Measurements from ENCODE around the gene SPAG8. TPM values are rescaled to one million over a fixed set of nuclear protein-coding genes. Genes with fewer than 3 reads are reported as not detected.

Gene SPAG8
- polyA plus RNA-seq, 2 donors: 0.52 to 0.57 TPM

DNA sequence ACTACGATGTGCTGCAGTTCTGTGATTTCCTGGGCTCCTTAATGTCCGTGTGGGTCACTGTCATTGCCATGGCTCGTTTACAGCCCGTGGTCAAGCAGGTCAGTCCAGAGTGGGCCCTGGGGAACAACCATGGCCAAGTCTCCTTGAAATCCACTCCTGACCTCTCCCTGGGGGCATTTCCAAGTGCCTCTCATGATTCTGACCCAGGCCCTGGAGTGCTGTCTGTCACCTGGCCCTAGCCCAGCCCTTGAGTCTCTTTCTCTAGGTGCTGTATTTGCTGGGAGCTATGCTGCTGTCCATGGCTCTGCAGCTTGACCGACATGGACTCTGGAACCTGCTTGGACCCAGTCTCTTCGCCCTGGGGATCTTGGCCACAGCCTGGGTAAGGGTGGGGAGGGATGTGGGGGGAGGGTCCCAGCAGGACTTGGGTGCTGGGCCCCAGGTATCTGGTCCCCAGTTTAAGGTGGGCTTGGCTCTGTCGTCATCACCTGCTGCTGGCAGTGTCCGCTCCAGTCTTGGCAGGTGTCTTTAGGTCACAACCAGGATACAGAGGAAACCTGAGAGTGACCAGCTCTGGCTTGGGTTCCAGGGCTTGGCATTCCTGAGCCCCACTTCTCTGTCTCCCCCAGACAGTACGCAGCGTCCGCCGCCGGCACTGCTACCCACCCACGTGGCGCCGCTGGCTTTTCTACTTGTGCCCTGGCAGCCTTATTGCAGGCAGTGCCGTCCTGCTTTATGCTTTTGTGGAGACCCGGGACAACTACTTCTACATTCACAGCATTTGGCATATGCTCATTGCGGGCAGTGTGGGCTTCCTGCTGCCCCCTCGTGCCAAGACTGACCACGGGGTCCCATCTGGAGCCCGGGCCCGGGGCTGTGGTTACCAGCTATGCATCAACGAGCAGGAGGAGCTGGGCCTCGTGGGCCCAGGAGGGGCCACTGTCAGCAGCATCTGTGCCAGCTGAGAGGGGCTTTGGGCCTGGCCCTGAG is 41.1 kb upstream of the SPAG8 start:
- Histone ChIP-seq H3K27ac (ENCODE audit: low read depth in 2 of 2, low read length in 1 of 2) (no peak overlapping the region), H3K4me3 (ENCODE audit: low read depth in 1 of 2, low read length in 2 of 2) (no peak overlapping the region), H3K36me3 (ENCODE audit: control insufficient read depth in 2 of 2, insufficient read depth in 2 of 2, low read length in 1 of 2) (no peaks in the 10 kb centered on the region), H3K27me3 (ENCODE audit: control insufficient read depth in 1 of 2, insufficient read depth in 2 of 2, low read length in 2 of 2) (no peaks in the 10 kb centered on the region), H3K9me3 (ENCODE audit: control insufficient read depth in 2 of 2, insufficient read depth in 1 of 2, low read depth in 1 of 2, low read length in 1 of 2) (no peaks in the 10 kb centered on the region), H3K4me1 (ENCODE audit: control insufficient read depth in 2 of 2, insufficient read depth in 2 of 2, low read length in 1 of 2) (no peaks in the 10 kb centered on the region)
- WGBS, 2 donors: 88 to 90% methylated on average over 25 of the region's 25 CpGs

DNA sequence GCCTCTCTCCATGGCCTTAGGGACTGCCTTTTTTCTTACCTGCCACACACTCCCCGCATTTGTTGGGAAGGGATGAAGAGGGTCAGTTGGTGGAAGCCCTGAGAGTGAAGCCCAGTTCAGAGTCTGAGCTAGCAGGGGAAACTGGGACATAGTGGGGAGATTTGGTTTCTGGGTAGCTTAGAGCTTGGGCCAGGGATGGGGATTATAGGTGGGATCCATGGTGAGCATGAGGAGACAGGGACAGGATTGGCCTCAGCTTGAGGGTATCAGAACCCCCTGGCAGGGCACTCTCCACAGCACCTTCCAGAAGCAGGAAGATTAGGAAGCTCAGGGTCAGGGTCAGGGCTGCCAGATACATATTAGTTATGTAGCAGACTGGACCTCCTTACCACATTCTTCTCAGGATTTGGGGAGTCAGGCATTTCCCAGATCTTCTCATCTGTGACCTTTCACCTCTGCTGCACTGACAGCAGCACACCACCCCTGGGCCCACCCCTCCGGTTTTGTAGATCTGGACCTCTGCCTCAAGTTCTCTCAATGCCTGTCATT is 40.3 kb upstream of the SPAG8 start:
- H3K36me3 ChIP-seq (ENCODE audit: control insufficient read depth in 2 of 2, insufficient read depth in 2 of 2, low read length in 1 of 2): peaks cover 0 to 3% of the 10 kb centered on the region in 2 donors
- no peaks in the 10 kb centered on the region for H3K9me3 ChIP-seq (ENCODE audit: control insufficient read depth in 2 of 2, insufficient read depth in 1 of 2, low read depth in 1 of 2, low read length in 1 of 2)
- no peak overlapping the region for H3K27ac ChIP-seq (ENCODE audit: low read depth in 2 of 2, low read length in 1 of 2)
- no peaks in the 10 kb centered on the region for H3K4me1 ChIP-seq (ENCODE audit: control insufficient read depth in 2 of 2, insufficient read depth in 2 of 2, low read length in 1 of 2)
- 87 to 93% methylated on average over 2 of the region's 2 CpGs for WGBS, 2 donors
- no peaks in the 10 kb centered on the region for H3K27me3 ChIP-seq (ENCODE audit: control insufficient read depth in 1 of 2, insufficient read depth in 2 of 2, low read length in 2 of 2)
- H3K4me3 ChIP-seq (ENCODE audit: low read depth in 1 of 2, low read length in 2 of 2): no peak overlapping the region

DNA sequence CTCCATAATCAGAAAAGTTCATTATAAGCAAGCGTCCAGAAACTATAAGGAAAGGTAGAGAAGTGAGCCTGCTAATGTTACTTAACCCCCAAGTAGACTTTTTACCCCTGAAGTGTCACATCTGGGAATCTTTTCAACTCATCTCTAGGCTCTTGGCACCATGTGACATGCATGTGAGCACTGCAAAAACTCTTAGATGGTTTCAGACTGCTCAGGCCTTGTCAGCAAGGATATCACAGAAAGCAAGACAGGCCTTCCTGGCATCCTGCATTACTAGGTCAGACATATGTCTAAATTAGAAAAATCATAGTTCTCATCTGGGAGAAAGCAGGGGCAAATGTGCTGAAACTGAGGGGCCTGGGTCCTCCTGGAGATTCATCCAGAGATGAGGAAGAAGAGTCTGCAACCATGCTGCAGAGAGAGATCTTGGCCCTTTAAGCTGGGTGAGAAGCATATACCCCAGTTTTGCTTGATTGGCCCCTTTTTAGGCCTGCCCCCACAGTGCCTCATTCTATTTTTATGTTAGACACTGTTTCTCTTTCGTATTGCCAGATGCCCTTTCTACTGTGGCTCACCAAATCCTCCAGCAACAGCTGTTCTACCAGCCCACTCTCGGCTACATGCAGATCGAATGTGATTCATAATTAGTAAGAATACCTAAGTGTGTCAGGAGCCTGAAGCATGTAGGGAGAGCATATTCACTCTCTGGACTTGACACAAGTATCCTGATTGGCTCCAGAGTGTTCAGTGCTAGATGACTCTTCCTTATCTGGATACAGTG is 35.9 kb upstream of the SPAG8 start:
- Histone ChIP-seq H3K27me3 (ENCODE audit: control insufficient read depth in 1 of 2, insufficient read depth in 2 of 2, low read length in 2 of 2) (no peaks in the 10 kb centered on the region), H3K36me3 (ENCODE audit: control insufficient read depth in 2 of 2, insufficient read depth in 2 of 2, low read length in 1 of 2) (peaks cover 3 to 5% of the 10 kb centered on the region in 2 donors), H3K4me3 (ENCODE audit: low read depth in 1 of 2, low read length in 2 of 2) (no peak overlapping the region), H3K27ac (ENCODE audit: low read depth in 2 of 2, low read length in 1 of 2) (peak overlapping the region in 1 of 2 donors; percentile 53), H3K9me3 (ENCODE audit: control insufficient read depth in 2 of 2, insufficient read depth in 1 of 2, low read depth in 1 of 2, low read length in 1 of 2) (no peaks in the 10 kb centered on the region), H3K4me1 (ENCODE audit: control insufficient read depth in 2 of 2, insufficient read depth in 2 of 2, low read length in 1 of 2) (peaks cover 0 to 13% of the 10 kb centered on the region in 2 donors)
- WGBS, 2 donors: 53 to 56% methylated on average over 4 of the region's 4 CpGs

DNA sequence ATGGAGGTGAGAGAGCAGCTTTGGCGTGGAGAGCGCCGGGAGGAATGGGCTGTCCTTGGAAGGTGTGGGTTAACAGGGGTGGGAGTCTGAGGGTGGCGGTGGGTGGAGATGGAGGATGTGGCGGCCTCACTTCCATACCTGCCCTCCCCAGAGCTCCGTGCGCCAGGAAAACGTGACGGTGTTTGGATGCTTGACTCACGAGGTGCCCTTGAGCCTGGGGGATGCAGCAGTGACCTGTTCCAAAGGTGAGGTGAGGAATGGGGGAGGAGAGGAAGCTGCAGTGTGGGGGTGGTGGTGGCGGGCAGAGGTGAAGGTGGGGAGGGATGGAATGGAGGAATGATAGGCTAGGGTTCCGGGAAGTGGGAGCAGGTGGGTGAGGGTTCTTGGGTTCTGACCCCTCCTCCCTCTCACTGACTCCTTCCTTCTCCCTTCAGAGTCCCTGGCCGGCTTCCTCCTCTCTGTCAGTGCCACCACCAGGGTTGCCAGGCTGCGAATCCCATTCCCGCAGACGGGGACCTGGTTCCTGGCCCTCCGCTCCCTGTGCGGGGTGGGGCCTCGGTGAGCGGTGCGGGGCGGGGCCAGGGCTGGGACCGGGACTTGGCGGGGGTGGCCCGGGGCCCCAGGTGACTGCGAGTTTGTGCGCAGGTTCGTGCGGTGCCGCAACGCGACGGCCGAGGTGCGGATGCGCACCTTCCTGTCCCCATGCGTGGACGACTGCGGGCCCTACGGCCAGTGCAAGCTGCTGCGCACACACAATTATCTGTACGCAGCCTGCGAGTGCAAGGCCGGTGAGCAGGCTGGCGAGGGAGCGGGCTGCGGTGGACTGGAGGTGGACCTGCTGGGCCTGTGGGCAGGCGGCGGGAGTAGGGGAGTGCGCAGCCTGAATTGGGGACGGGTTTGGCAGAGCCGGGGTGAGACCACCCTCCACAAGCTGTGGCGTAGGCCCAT is 34.0 kb upstream of the SPAG8 start:
- Histone ChIP-seq H3K36me3 (ENCODE audit: control insufficient read depth in 2 of 2, insufficient read depth in 2 of 2, low read length in 1 of 2) (peaks cover 3 to 5% of the 10 kb centered on the region in 2 donors), H3K9me3 (ENCODE audit: control insufficient read depth in 2 of 2, insufficient read depth in 1 of 2, low read depth in 1 of 2, low read length in 1 of 2) (no peaks in the 10 kb centered on the region), H3K4me3 (ENCODE audit: low read depth in 1 of 2, low read length in 2 of 2) (no peak overlapping the region), H3K27me3 (ENCODE audit: control insufficient read depth in 1 of 2, insufficient read depth in 2 of 2, low read length in 2 of 2) (no peaks in the 10 kb centered on the region), H3K27ac (ENCODE audit: low read depth in 2 of 2, low read length in 1 of 2) (peak overlapping the region in 1 of 2 donors; percentile 48), H3K4me1 (ENCODE audit: control insufficient read depth in 2 of 2, insufficient read depth in 2 of 2, low read length in 1 of 2) (peaks cover 3 to 16% of the 10 kb centered on the region in 2 donors)
- 59 to 65% methylated on average over 51 to 53 of the region's 53 CpGs for WGBS, 2 donors

DNA sequence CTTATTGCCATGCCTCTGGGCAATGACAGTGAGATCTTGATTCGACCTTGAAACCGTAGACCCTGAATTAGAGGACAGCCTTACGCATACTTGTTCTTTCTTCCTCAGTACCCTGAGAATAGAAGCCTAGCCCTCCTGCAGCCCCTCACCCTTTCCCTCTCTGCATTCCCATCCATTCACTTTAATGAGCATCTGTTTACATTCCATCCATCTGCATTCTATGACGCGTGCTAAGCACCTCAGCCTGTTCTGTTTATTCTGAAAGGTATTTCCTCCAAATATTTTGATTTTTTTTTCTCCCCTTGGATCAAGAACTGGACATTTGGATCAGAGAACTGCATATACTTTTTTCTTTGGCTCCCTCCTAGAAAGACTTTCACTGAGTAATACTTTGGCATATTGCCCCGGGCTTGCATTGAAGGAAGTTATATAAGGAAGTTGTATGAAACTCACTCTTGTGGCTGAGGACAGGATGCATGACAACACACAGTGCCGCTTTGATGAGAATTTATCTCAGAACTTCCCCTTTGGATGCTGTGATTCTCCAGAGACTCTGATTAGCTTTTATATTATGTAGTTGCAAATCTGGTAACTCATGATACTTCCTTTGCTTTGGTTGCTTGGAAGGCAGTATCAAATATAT is 32.7 kb upstream of the SPAG8 start:
- peak overlapping the region; percentile 66 to 77 for H3K27ac ChIP-seq (ENCODE audit: low read depth in 2 of 2, low read length in 1 of 2)
- H3K4me3 ChIP-seq (ENCODE audit: low read depth in 1 of 2, low read length in 2 of 2): no peak overlapping the region
- H3K9me3 ChIP-seq (ENCODE audit: control insufficient read depth in 2 of 2, insufficient read depth in 1 of 2, low read depth in 1 of 2, low read length in 1 of 2): no peaks in the 10 kb centered on the region
- peaks cover 3 to 5% of the 10 kb centered on the region in 2 donors for H3K36me3 ChIP-seq (ENCODE audit: control insufficient read depth in 2 of 2, insufficient read depth in 2 of 2, low read length in 1 of 2)
- WGBS, 2 donors: 20 to 30% methylated on average over 7 of the region's 7 CpGs
- H3K4me1 ChIP-seq (ENCODE audit: control insufficient read depth in 2 of 2, insufficient read depth in 2 of 2, low read length in 1 of 2): peaks cover 3 to 16% of the 10 kb centered on the region in 2 donors
- no peaks in the 10 kb centered on the region for H3K27me3 ChIP-seq (ENCODE audit: control insufficient read depth in 1 of 2, insufficient read depth in 2 of 2, low read length in 2 of 2)

DNA sequence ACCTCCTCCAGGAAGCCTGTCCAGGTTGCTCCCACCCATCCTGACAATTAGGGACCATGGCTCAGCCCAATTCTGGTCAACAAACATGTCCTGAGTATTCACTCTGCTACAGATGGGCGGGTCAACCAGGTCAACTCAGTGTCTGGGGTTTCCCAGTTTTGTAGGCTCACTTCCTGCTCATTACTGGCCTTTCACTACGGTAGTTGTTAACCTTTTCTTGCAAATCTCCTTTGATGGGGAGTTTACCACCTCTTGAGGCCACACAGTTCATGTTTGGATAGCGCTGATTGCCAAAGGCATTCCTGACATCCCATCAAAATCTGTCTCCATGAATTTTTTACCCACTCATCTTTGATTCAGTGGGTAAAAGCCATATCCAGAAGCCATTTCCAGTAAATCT is 30.7 kb upstream of the SPAG8 start:
- WGBS, 2 donors: 76 to 84% methylated on average over 3 of the region's 3 CpGs
- H3K27me3 ChIP-seq (ENCODE audit: control insufficient read depth in 1 of 2, insufficient read depth in 2 of 2, low read length in 2 of 2): no peaks in the 10 kb centered on the region
- peaks cover 3 to 4% of the 10 kb centered on the region in 2 donors for H3K36me3 ChIP-seq (ENCODE audit: control insufficient read depth in 2 of 2, insufficient read depth in 2 of 2, low read length in 1 of 2)
- peaks cover 3 to 16% of the 10 kb centered on the region in 2 donors for H3K4me1 ChIP-seq (ENCODE audit: control insufficient read depth in 2 of 2, insufficient read depth in 2 of 2, low read length in 1 of 2)
- H3K9me3 ChIP-seq (ENCODE audit: control insufficient read depth in 2 of 2, insufficient read depth in 1 of 2, low read depth in 1 of 2, low read length in 1 of 2): no peaks in the 10 kb centered on the region
- H3K4me3 ChIP-seq (ENCODE audit: low read depth in 1 of 2, low read length in 2 of 2): no peak overlapping the region
- H3K27ac ChIP-seq (ENCODE audit: low read depth in 2 of 2, low read length in 1 of 2): no peak overlapping the region

DNA sequence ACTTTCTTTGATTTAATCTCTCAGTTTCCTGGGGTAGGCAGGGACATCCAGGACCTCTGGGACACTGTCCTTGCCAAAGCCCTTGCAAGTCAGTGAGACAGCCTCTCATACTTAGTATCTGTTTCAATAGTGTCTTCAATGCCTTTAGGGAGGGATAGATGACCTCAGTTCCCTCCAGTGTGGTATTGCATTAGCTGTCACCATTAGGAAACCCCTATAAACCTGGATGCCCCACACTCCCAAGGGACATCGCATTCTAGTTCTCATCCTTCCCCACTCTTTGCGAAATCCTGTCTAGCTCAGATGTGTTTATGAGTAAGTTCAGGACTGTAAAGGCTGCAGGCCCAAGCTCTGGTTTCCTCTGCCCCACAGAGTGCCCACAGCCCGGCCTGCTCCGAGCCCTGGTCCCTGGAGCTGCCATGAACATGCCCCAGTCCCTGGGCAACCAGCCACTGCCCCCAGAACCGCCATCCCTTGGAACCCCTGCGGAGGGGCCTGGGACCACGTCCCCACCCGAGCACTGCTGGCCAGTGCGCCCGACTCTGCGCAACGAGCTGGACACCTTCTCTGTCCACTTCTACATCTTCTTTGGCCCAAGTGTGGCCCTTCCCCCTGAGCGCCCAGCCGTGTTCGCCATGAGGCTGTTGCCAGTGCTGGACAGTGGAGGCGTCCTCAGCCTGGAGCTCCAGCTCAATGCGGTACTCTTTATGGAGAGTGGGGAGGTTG is 30.1 kb upstream of the SPAG8 start:
- no peak overlapping the region for H3K27ac ChIP-seq (ENCODE audit: low read depth in 2 of 2, low read length in 1 of 2)
- H3K27me3 ChIP-seq (ENCODE audit: control insufficient read depth in 1 of 2, insufficient read depth in 2 of 2, low read length in 2 of 2): no peaks in the 10 kb centered on the region
- 93% methylated on average over 17 of the region's 17 CpGs for WGBS, 2 donors
- no peaks in the 10 kb centered on the region for H3K9me3 ChIP-seq (ENCODE audit: control insufficient read depth in 2 of 2, insufficient read depth in 1 of 2, low read depth in 1 of 2, low read length in 1 of 2)
- H3K36me3 ChIP-seq (ENCODE audit: control insufficient read depth in 2 of 2, insufficient read depth in 2 of 2, low read length in 1 of 2): peaks cover 2% of the 10 kb centered on the region in 2 donors
- no peak overlapping the region for H3K4me3 ChIP-seq (ENCODE audit: low read depth in 1 of 2, low read length in 2 of 2)
- H3K4me1 ChIP-seq (ENCODE audit: control insufficient read depth in 2 of 2, insufficient read depth in 2 of 2, low read length in 1 of 2): peaks cover 3 to 16% of the 10 kb centered on the region in 2 donors

DNA sequence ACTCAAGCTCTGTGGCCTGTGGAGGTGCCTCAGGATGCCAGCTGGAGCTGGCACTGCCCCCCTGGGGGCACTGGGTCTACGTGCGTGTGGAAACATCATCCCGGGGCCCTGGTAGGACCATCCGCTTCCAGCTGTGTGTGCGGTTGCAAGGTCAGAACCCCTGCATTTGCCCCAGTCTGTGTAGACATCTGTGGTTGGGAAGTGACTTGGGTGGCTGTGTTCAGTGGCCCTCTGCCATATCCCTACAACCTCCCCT is 29.5 kb upstream of the SPAG8 start:
- 82% methylated on average over 5 of the region's 5 CpGs for WGBS, 2 donors
- H3K4me3 ChIP-seq (ENCODE audit: low read depth in 1 of 2, low read length in 2 of 2): no peak overlapping the region
- no peaks in the 10 kb centered on the region for H3K9me3 ChIP-seq (ENCODE audit: control insufficient read depth in 2 of 2, insufficient read depth in 1 of 2, low read depth in 1 of 2, low read length in 1 of 2)
- no peaks in the 10 kb centered on the region for H3K27me3 ChIP-seq (ENCODE audit: control insufficient read depth in 1 of 2, insufficient read depth in 2 of 2, low read length in 2 of 2)
- no peak overlapping the region for H3K27ac ChIP-seq (ENCODE audit: low read depth in 2 of 2, low read length in 1 of 2)
- peaks cover 3 to 13% of the 10 kb centered on the region in 2 donors for H3K4me1 ChIP-seq (ENCODE audit: control insufficient read depth in 2 of 2, insufficient read depth in 2 of 2, low read length in 1 of 2)
- no peaks in the 10 kb centered on the region for H3K36me3 ChIP-seq (ENCODE audit: control insufficient read depth in 2 of 2, insufficient read depth in 2 of 2, low read length in 1 of 2)
